ENCODE results near the gene FBXL14.

GRCh38 chr12:1608713-1609119, 14.3 kb upstream of the FBXL14 start:
- TF ChIP-seq SRF (IDR thresholded peaks at IDR 0.05; ENCODE audit: low read depth, low read length) (no peak), PAXIP1 (CRISPR knock-in tag; conservative IDR thresholded peaks at IDR 0.05) (no peak), ZNF18 (CRISPR knock-in tag; IDR thresholded peaks at IDR 0.05; ENCODE audit: insufficient replicate concordance) (no peak), TMF1 (CRISPR knock-in tag; IDR thresholded peaks at IDR 0.05; ENCODE audit: low read depth) (no peak), EZH2 (conservative IDR thresholded peaks at IDR 0.05; ENCODE audit: low read depth, low read length) (no peak), EP300 (IDR thresholded peaks at IDR 0.05; ENCODE audit: low read depth in 2 of 2, low read length in 2 of 2) (no peak), EP300 (CRISPR knock-in tag; IDR thresholded peaks at IDR 0.05; ENCODE audit: borderline replicate concordance) (no peak), MTF2 (CRISPR knock-in tag; IDR thresholded peaks at IDR 0.05; ENCODE audit: borderline replicate concordance) (no peak), CHD2 (IDR thresholded peaks at IDR 0.05; ENCODE audit: low read depth, low read length) (no peak), MEIS2 (CRISPR knock-in tag; IDR thresholded peaks at IDR 0.05) (no peak), GLI4 (CRISPR knock-in tag; IDR thresholded peaks at IDR 0.05; ENCODE audit: borderline replicate concordance) (no peak), ZNF10 (CRISPR knock-in tag; IDR thresholded peaks at IDR 0.05; ENCODE audit: borderline replicate concordance, low read depth) (no peak), ZNF224 (CRISPR knock-in tag; IDR thresholded peaks at IDR 0.05) (no peak), ZKSCAN5 (CRISPR knock-in tag; IDR thresholded peaks at IDR 0.05) (no peak)

Measured in HepG2 (cell line).